NCI-H82 (cell line): ENCODE data around the gene PCNX2.
A peak's percentile ranks its signal among the peaks of the same experiment; 100 is the strongest.

Source experiments
- DNase-seq: peaks from one replicate; lab custom pipeline; 2025; lab: John Stamatoyannopoulos, UW

Gene PCNX2

DNA sequence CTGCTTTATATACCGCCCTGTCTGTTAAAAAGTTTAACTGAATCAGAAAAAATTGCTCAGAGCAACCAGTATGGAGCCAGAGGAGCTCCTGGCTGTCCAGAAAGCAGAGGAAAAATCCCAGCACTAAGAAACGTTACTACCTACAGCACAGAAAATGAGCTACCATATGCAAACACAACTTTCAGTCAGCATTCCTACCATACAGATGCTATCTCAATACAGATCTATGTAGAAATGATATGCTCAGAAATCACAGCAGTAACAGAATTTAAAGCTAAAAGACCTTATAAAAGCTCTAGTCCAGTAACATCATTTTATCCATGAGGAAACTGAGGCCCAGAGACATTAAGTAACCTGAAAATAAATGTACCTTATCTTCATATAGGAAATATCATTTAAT is 38.7 kb downstream of the PCNX2 start:
- no peak for DNase-seq

DNA sequence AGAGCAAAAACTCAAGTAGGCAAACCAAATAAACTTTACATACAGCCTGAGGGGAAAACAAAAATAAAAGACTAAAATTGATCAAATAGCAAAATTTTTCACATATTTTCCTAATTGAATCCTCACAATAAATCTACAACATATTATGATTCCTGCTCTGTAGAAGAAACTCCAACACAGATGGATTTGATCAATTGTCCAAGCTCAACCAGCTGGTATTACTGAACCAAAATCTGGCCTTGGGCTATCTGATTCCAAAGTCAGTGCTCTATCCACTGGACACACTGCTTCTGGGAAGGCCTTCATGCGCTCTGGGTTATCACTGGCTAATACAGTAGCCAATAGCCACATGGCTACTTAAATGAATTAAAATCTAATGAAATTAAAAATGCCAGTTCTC is 39.3 kb downstream of the PCNX2 start:
- no peak for DNase-seq

DNA sequence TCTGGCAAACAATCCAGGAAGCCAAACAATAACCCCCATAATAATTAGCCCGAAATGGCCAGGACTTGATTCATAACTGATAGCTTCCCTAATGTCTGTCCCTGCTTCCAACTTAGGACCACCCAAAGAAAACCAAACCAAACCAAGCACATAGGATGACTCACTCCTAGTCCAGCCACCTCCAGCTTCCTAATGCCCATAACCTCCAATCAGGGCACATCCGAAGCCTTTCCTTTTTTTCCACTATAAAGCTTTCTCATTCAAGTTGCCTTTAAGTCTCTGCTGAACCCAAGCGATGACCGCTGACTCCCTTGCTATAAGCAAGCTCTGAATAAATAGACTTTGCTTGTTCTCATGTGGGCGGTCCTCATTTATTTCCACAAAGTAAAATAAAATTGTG is 40.4 kb downstream of the PCNX2 start:
- DNase-seq: no peak

DNA sequence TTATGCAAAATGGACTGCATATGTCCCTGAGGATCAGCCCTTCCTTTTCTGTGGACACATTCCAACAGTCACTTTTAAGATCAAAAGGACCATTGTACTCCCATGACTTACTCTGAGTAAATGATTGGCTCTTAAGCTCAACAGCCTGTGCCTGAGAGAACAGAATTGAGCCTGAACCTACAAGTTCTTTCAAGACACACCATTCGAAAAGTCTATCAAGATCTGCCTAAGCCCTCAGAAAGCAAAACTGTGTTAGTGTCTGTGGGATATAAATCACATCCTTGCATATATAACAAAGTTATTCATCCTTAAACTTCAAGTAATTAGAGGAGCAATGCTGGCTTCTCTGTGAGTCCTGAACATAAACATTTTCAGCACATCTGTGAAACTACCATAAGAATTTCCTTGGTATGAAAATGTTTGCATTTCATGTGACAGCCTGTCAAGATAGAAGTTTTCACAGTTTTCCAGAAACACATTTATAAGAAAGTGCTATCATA is 41.6 kb downstream of the PCNX2 start:
- DNase-seq: no peak

DNA sequence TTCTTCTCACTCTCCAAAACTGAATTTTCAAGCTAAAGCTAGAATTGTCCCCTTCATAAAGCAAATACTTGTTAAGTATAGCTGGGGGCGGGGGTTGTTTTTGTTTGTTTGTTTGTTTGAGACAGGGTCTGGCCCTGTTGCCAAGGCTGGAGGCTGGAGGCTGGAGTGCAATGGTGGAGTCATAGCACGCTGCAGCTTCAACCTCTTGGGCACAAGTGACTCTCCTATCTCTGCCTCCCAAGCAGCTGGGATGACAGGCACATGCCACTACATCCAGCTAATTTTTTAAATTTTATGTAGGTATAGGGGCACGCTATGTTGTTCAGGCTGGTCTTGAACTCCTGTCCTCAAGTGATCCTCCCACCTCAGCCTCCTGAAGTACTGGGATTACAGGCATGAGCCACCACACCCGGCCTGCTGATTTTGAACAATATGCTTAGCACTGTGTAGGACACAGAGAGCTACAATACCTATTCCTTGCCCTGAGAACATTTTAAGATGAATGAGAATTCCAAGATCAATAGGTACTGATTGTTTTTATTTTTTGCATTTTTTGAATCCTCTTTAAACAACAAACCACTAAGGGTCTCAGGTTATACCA is 42.2 kb downstream of the PCNX2 start:
- no peak for DNase-seq

DNA sequence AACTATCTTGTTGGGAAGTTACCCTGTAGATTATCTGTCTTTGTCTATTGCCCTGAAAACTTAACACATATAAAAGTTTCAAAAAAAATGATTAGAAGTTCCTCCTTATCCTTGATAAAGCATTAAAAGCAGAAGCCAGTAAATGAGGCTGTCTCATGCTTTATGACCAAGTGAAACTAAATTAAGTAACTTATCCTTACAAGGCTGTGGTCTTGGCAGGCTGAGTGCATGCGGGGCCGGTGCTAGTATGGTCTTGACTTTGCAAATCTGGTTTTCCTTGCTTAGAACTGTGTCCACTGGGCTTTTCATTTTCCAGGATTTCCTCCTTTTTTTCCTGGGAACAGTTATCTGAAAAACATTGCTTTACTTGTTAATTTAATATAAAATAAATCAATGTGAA is 43.1 kb downstream of the PCNX2 start:
- no peak for DNase-seq

DNA sequence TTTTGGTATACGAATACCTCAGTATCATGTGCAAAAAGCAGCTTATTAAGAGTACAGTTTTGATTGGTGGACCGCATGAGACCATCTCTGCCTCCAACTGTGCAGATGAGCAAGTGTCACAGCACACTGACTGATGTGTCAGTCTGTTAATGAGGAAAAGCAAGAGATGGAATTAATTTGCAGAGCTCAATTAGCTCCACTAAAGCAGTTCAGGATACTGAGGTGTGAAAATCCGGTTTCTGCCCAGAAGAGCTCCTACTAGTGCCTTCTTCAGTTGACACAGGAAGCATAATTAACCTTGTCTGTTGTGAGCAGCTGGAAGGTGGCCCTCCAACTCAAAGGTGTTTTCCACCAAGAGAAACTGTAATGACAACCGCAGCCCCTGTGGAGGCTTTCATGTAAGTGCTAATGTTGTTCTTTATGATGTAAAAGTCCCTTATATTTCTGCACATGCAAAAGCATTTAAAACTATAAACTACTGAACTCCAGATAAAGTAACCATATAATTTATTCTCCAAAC is 44.3 kb downstream of the PCNX2 start:
- DNase-seq: no peak

DNA sequence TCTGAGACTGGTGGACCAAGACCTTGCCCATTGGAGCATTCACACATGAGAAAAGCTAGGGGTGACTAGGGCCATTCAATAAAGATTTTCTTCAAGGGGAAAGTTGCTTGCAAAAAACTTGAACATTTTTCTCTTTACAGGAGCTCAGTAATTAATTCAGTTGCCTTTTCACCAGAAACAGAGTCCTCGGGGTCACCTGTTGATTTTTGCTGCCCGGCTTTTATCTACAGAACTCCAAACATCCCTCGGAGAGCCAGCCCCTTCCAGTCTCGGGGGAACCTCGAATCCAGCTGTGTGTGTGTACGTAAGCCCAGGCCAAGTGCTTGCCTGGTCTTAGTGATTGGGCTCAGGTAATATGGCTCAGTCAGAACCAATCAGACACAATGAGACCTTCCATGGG is 47.5 kb downstream of the PCNX2 start:
- no peak for DNase-seq

DNA sequence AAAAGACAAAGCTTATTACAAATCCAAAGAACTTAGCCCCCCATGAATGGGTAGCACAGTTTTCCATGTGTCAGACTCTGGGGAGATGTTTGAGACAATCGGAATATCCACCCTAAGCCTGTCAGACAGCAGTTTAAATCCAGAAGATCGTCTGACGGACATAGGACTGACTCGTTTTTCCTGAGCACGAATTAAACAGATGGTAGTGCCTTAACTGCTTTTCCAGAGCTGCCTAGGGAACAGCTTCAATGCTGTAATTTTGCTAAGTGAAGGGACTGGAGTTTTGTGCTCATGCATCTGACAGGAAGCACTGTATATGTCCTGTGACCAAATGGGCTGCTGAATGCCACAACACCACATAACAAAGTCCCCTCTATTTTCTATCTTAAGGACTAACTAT is 48.6 kb downstream of the PCNX2 start:
- peak; percentile 14 for DNase-seq

DNA sequence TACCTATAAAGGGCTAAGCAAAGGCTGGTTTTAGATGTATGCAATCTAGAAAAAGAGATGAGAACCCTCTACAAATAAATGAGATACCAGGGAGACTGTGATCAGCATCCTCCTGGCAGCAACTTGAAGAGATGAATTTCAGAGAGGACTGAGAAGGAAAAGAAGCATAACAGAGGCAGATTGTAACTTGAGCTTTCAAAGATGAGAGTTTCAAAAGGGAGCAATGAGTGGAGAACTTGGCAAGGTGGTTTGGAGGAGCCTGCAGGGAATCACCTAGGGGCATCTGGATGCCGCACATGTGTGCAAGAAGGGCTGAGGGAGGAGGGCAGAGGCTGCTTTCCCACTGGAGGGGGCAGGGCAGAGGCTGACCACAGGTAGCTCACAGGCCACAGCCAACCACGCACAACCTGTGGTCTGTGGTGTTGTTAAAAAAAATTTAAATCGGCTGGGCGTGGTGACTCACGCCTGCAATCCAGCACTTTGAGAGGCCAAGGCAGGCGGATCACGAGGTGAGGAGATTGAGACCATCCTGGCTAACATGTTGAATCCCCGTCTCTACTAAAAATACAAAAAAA is 50.2 kb downstream of the PCNX2 start:
- no peak for DNase-seq

DNA sequence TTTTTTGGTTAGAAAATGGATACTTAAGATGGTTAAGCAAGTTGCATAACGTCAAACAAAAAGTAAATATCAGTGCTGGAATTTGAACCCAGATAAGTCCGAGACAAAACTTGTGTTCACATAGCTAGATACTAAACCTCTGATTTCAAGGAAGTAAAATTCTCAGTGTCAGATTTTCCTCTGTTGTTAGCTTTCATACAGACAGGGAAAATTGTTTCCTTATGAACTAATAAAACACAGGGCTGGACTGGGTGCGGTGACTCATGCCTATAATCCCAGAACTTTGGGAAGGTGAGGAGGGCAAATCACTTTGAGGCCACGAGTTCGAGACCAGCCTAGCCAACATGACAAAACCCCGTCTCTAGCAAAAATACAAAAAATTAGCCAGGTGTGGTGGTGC is 51.3 kb downstream of the PCNX2 start:
- no peak for DNase-seq

DNA sequence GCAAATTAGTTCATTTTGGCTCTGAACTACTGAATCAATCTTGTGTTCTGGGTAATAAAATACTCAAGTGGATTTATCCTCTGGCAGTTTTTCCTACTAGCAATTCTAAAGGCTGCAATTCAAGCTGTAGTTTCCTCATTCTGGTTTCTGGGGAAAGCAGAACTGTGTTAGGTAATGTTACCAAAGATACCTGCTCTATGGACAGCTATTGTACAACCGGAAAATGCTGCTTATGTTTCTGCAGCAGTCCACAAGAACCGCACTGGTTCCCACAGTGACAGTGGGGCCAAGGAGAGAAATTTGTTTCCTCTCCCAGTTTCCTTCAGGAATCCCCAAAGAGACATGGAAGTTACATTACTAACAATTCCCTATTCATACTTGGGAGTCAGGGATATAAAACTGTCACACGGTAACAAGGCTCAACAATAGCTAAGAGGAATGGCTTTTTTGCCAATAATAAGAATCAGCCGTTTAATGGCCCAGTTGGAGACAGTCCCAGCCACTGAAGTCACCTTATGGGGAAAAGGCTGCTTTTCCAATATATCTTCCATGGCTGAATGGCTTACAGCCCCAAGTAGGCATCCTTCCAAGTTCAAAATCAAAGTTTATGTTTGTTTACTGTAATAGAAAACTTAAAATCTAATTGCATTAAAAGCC is 52.6 kb downstream of the PCNX2 start:
- DNase-seq: no peak

DNA sequence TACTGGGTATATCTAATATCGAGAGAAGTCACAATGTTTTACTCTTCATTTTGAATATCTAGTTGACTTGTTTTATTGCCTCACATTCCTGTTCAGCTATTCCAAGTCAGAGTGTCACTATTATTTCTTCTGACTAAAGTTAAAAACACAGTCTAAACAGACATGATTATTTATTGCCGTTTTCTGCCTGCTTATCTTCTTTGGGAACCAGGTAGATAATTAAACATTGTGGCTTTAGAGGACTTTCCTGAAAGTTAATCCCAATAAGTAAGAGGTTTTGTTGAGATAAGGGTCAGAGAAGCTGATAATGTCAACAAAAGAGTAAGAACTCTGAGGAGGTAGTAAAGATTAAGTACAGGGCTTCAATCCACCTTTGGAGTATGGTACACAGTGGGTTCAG is 53.8 kb downstream of the PCNX2 start:
- no peak for DNase-seq

DNA sequence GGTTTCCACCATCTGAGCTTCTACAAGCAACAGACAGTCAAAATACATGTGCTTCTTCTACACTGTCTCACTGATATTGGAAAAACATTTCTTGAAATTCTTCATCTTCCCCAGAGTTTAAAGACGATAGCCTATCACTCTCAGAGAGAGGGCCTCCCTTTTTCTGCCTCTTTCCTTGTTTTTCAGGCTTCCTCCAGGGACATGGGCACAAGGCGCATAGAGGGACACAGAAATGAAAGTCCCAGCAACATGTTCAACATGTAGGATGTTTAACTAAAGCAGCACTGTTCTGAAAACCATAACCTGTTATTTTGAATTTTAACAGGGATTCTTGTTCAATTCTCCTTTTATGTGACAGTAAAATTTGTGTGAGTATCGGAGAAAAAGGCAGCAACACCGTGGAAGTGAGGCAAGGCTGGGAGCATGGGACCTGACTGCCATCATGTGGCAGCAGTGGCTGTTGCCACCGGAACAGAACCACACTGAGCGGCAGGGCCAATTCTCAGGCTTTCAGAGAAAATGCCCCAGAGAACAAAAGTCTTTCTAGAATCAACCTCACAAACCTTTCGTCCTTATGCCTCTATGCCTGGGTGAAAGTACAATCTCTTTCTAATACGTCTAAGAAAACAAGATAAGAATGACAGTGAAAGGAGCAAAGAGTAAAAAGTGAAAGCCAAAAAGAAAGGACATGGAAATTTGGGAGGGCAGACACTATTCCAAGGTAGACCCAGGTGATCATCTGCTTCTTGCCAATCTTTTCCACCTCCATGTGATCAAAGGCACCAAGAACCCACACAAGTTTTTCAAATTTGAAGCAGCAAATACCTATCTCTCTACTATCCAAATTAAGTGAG is 54.5 kb downstream of the PCNX2 start:
- peak; percentile 64 for DNase-seq

DNA sequence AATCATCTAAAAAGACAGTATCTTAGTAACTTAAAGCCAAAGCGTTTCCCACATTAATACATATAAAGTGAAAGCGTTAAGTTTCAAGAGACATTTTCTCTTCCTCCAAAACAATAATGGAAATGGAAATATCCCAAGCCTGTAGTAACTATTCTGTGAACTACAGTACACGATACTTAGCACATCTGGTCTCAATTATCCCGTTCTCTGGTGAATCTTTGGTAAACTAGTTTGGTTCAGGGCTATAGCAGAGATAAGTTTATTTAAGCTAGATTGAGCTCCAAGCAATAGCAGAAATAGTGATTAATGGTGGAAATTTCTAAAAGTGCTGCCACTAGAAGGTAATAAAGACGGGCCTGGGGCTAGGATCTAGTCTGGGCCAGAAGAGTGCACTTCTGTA is 55.2 kb downstream of the PCNX2 start:
- no peak for DNase-seq

DNA sequence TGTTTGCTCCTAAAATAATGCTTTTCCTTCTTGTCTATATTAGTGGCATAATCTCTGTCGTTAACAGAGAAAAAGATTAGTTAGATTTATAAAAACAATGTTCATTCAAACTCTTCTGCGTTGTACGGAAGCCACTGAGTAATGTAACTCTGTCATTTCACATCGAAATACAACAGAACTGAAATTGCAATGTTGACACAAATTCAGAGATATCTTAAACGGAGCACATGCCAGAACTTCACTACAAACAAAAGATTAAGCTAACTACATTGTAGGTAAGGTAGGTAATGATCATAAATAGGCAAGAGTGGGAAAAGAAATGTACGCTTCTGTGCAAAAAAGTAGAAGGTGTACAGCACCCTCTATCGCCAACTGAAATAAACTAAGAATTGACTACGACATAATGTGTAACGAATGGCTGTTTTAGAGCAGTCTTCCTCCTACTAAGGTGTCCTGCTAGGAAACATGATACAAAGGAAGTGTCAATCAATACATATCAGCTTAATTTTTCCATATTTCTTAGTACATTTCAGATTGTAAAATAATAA is 56.6 kb downstream of the PCNX2 start:
- peak; percentile 10 for DNase-seq

DNA sequence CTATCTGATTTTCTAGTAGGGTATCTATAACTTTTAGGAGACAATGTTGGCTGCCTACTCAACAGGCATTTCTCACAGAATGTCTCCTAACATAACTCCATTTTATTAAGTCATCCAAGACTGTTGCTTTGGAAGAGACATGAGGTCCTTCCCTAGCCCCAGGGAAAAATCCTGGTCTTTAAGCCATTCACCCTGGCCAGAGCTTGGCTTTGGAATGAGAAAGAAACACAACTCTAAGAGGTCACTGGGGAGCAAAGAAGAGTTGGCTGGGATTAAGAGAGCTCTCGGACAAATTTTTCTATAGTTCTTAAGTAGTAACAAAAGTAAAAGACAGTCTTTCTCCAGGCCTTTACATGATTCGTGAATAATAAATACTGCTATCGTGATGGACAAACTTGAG is 57.9 kb downstream of the PCNX2 start:
- DNase-seq: no peak

DNA sequence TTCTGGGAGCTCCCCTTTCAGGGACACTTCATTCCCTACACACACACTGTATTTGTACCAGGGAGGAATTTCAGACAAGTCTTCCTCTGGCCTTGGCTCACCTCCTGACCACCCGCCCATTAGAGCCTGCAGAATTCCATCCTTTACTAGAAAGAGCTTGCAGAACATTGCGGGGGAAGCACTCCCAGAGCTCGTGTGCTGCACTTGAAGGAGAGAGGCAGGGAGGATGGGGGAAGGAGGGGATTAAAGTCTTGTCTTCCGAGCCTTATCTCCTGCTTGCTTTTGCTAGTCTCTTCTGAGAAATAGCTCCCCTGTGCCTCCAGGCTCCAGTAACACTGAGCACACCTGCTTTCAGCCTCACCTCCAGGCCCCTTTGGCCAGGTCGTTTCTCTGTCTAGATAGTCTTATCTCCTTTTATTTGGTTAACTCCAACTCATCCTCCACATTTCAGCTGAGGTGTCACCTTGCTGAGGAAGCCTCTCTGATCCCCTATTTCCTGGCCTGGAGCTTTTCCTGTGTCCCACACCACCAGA is 62.0 kb downstream of the PCNX2 start:
- DNase-seq: peak; percentile 27

DNA sequence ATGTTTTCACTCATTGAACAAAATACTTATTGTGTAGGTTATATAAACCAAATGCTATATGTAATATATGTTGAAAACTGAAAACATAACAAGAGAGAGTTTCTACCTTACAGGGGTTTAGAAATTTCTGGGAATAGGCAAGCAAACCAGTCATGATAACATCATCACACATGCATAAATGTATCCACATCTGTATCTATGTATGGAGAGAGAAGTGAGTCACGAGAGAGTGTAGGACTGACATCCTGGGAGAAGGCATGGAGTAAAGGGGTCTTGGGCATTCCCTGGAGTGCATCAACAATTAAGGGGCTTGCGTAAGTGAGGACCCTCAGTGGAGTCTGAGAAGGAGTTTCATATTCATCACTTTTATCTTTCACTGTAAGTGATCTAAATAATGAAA is 65.5 kb downstream of the PCNX2 start:
- DNase-seq: no peak

DNA sequence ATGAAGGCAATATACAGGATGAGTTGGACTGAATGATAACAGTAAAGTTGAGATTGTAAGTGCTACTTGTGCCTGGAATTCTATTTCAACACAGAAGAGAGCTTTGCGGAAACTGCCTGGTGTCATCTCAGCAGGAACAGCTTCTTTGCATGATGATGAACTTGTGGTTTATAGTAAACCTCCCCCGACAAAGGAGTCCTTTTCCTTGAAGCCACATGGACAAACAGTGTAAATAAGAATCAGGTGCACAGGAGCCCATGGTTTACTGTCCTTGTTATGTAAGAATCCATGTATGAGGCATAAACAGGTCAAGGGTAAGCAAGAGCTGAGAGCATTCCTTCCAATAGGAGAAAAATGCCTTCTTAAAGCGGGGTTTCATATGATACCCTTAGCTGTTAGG is 66.2 kb downstream of the PCNX2 start:
- DNase-seq: no peak

DNA sequence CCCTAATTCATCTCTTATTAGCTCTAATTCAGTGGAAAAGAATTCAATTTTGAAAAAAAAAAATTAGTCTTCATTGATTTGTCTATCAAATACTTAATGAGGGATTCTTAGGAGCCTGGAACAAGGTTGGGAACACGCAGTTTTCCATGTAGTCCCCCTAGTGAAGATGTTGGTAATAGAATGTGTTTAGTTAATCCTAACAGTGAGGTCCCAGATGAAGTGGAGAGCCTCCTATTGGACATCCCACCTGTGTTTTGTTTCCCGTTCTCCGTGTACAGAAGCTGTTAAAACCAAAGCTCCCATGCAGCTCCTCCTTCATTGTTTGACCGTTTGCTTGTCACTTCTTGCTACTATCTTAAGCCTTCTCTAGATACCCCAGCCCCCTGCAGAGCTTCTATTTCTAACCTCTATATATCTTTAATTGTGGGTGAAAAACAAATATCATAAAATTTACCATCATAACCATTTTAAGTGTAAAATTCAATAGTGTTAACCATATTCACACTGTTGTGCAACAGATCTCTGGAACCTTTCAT is 67.5 kb downstream of the PCNX2 start:
- DNase-seq: peak; percentile 25

DNA sequence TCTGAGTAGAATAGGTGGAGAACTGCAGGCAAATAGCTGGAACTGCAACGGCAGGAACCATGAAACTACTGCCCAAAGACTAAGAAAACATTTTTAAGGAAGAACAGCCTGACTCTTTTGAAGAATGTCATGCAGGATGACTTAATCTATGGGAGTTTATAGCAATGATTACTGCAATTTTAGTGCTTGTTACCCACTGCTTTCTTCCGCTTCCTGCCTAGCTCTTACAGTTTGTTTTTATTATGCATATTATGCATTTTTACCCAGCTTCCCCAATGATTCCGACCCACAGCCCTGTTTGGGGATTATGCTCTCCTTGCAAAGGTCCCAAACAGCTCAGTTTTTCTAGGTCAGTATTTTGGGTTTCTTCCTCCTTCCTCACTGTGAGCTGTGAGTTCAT is 71.2 kb downstream of the PCNX2 start:
- no peak for DNase-seq
